ENCODE measurements around the gene DUOX1.

- no peak for TF ChIP-seq POLR2A (IDR thresholded peaks at IDR 0.05; ENCODE audit: low read depth, low read length)
- TF ChIP-seq TAF1 (IDR thresholded peaks at IDR 0.05; ENCODE audit: borderline replicate concordance, low read depth, low read length): no peak
These were observed 10.0 kb downstream of the DUOX1 start for GRCh38 chr15:45139770-45140169.

Measured in GM12892 (cell line).